HepG2 (cell line): ENCODE measurements around the gene LEPR. TPM values are rescaled to one million over a fixed set of nuclear protein-coding genes. Genes with fewer than 3 reads are reported as not detected.
A peak's percentile ranks its signal among the peaks of the same experiment; 100 is the strongest.

ENCODE experiments used
- ATAD3A ChIP-seq: sonication (generic); formaldehyde crosslinking; IDR thresholded peaks from 2 replicates; pipeline ENCODE4 v1.4.0; 2020; ENCODE audit warnings: missing genetic modification reagents
- CEBPB ChIP-seq: IDR thresholded peaks from 2 replicates; pipeline ENCODE4 v1.6.1; 2011; ENCODE audit warnings: low read depth, low read length, improper control_type of control experiment, borderline replicate concordance
- DMAP1 ChIP-seq: IDR thresholded peaks from 2 replicates; pipeline ENCODE4 v1.6.1; 2016
- KLF13 ChIP-seq: sonication (generic); formaldehyde crosslinking; IDR thresholded peaks from 2 replicates; pipeline ENCODE4 v1.4.0; 2020; ENCODE audit warnings: mild to moderate bottlenecking, missing genetic modification reagents
- MED1 ChIP-seq: sonication (generic); formaldehyde crosslinking; IDR thresholded peaks from 2 replicates; pipeline ENCODE4 v1.4.0; 2020; ENCODE audit warnings: missing genetic modification reagents
- NR1H2 ChIP-seq: sonication (generic); formaldehyde crosslinking; IDR thresholded peaks from 2 replicates; pipeline ENCODE4 v1.8.1; 2022; ENCODE audit warnings: low read depth, missing genetic modification reagents, borderline replicate concordance
- REL ChIP-seq: sonication (generic); formaldehyde crosslinking; conservative IDR thresholded peaks from 2 replicates; pipeline ENCODE4 v1.8.0; 2022; ENCODE audit warnings: mild to moderate bottlenecking, missing genetic modification reagents, moderate library complexity
- SOX5 ChIP-seq: IDR thresholded peaks from 2 replicates; pipeline ENCODE4 v1.6.1; 2016; ENCODE audit warnings: borderline replicate concordance
- SRF ChIP-seq: IDR thresholded peaks from 2 replicates; pipeline ENCODE4 v1.6.1; 2011; ENCODE audit warnings: mild to moderate bottlenecking, low read depth, low read length, moderate library complexity
- ZNF205 ChIP-seq: IDR thresholded peaks from 2 replicates; pipeline ENCODE4 v1.6.1; 2018; ENCODE audit warnings: missing biosample characterization, missing genetic modification reagents
- ZNF335 ChIP-seq: sonication (generic); formaldehyde crosslinking; IDR thresholded peaks from 2 replicates; pipeline ENCODE4 v1.4.0; 2020; ENCODE audit warnings: missing genetic modification reagents
- polyA plus RNA-seq, 8 experiments: library from polyadenylated mRNA; depleted of rRNA in 3 of 8; stranded (reverse) in 7 of 8; unstranded in 1 of 8; fragments of >200 nt; fragmentation: Illumina TruSeq in 4 of 8; extraction: Trizol in 4 of 8; gene quantifications; 2 replicates each; pipeline versions ENCODE4 v1.2.1 to v1.2.3, GENCODE V29; 2011 to 2016; ENCODE audit warnings: low read depth in 4 of 8, missing spikeins in 1 of 8, mixed read lengths in 1 of 8; ENCODE audit not compliant: insufficient read depth in 1 of 8
- total RNA-seq, 5 experiments: library from RNA; depleted of rRNA; stranded (reverse); fragments of >200 nt; fragmentation: Illumina TruSeq; extraction: Trizol; gene quantifications; 2 replicates each; pipeline ENCODE4 v1.2.3, GENCODE V29; 2016; ENCODE audit warnings: low read depth in 1 of 5
- TF ChIP-seq, protein P1 (sequence below): sonication (generic); formaldehyde crosslinking; IDR thresholded peaks from 2 replicates; pipeline ENCODE4 v1.5.1; 2020; ENCODE audit warnings: mild to moderate bottlenecking, missing genetic modification reagents, moderate library complexity
- TF ChIP-seq, protein P2 (sequence below): sonication (generic); formaldehyde crosslinking; IDR thresholded peaks from 2 replicates; pipeline ENCODE4 v1.5.0; 2020; ENCODE audit warnings: mild to moderate bottlenecking, missing genetic modification reagents
- TF ChIP-seq, protein P3 (sequence below): IDR thresholded peaks from 2 replicates; pipeline ENCODE4 v1.6.1; 2016
- TF ChIP-seq, protein P4 (sequence below): sonication (generic); formaldehyde crosslinking; IDR thresholded peaks from 2 replicates; pipeline ENCODE4 v1.5.1; 2020; ENCODE audit warnings: missing genetic modification reagents, mild to moderate bottlenecking, borderline replicate concordance
- TF ChIP-seq, protein P5 (sequence below): sonication (generic); IDR thresholded peaks from 2 replicates; pipeline ENCODE4 v1.6.1; 2016; ENCODE audit warnings: low read depth, borderline replicate concordance
- TF ChIP-seq, protein P6 (sequence below): sonication (generic); formaldehyde crosslinking; IDR thresholded peaks from 2 replicates; pipeline ENCODE4 v1.4.0; 2020; ENCODE audit warnings: missing genetic modification reagents, borderline replicate concordance

The LEPR gene
- total and polyA plus RNA-seq, 2 of the 13 experiments (the other 11 are each of a cell fraction or from before 2014, with no cell fraction given): 0.60 to 1.7 TPM

DNA sequence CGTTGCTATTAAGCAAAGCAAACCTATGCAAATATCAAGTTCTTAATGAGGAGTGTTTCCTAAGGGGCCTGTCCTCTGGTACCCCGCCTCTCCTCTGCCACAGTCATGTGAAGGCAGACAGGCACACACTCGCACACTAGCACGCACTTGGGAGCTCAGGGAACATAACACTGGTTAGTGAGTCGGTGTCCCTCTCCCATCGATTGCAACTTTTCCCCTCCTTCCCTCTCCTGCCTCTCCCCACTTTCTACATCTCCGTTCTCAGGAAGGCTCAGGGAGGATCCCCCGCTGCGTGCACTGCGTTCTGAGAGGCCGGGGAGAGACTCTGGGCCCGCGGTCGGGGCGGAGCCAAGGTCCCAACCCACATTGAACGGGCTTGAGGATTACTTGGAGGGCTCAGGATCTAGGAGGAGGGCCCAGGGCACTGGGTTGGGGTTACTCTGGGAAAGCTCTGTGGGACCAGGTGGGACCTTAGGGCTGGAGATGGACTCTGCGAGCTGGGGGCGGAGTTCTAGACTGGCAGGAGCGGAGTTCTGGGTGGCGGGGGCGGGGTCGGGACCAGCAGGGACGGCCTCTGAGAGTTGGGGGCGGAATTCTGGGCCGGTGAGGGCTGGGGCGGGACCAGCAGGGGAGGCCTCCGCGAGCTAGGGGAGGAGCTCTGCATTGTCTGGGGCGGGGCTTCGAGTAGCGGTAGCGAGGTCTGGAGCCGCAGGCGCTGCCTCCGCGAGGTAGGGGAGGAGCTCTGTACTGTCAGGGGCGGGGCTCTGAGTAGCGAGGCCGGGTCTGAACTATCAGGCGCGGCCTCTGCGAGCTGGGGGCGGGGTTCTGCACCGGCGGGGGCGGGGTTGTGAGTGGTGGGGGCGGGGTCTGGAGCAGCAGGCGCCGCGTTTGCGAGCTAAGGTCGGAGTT lies 533 bp upstream of the LEPR start (continued):
- TF ChIP-seq, protein P1, sequence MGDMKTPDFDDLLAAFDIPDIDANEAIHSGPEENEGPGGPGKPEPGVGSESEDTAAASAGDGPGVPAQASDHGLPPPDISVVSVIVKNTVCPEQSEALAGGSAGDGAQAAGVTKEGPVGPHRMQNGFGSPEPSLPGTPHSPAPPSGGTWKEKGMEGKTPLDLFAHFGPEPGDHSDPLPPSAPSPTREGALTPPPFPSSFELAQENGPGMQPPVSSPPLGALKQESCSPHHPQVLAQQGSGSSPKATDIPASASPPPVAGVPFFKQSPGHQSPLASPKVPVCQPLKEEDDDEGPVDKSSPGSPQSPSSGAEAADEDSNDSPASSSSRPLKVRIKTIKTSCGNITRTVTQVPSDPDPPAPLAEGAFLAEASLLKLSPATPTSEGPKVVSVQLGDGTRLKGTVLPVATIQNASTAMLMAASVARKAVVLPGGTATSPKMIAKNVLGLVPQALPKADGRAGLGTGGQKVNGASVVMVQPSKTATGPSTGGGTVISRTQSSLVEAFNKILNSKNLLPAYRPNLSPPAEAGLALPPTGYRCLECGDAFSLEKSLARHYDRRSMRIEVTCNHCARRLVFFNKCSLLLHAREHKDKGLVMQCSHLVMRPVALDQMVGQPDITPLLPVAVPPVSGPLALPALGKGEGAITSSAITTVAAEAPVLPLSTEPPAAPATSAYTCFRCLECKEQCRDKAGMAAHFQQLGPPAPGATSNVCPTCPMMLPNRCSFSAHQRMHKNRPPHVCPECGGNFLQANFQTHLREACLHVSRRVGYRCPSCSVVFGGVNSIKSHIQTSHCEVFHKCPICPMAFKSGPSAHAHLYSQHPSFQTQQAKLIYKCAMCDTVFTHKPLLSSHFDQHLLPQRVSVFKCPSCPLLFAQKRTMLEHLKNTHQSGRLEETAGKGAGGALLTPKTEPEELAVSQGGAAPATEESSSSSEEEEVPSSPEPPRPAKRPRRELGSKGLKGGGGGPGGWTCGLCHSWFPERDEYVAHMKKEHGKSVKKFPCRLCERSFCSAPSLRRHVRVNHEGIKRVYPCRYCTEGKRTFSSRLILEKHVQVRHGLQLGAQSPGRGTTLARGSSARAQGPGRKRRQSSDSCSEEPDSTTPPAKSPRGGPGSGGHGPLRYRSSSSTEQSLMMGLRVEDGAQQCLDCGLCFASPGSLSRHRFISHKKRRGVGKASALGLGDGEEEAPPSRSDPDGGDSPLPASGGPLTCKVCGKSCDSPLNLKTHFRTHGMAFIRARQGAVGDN (CRISPR knock-in tag): peak; percentile 56; the same call in 1 of the 2 replicates
- no peak for TF ChIP-seq DMAP1 (CRISPR knock-in tag)
- TF ChIP-seq, protein P2, sequence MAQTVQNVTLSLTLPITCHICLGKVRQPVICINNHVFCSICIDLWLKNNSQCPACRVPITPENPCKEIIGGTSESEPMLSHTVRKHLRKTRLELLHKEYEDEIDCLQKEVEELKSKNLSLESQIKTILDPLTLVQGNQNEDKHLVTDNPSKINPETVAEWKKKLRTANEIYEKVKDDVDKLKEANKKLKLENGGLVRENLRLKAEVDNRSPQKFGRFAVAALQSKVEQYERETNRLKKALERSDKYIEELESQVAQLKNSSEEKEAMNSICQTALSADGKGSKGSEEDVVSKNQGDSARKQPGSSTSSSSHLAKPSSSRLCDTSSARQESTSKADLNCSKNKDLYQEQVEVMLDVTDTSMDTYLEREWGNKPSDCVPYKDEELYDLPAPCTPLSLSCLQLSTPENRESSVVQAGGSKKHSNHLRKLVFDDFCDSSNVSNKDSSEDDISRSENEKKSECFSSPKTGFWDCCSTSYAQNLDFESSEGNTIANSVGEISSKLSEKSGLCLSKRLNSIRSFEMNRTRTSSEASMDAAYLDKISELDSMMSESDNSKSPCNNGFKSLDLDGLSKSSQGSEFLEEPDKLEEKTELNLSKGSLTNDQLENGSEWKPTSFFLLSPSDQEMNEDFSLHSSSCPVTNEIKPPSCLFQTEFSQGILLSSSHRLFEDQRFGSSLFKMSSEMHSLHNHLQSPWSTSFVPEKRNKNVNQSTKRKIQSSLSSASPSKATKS (CRISPR knock-in tag): no peak
- no peak for TF ChIP-seq ATAD3A (CRISPR knock-in tag)
- TF ChIP-seq SOX5 (CRISPR knock-in tag): no peak
- TF ChIP-seq, protein P3, sequence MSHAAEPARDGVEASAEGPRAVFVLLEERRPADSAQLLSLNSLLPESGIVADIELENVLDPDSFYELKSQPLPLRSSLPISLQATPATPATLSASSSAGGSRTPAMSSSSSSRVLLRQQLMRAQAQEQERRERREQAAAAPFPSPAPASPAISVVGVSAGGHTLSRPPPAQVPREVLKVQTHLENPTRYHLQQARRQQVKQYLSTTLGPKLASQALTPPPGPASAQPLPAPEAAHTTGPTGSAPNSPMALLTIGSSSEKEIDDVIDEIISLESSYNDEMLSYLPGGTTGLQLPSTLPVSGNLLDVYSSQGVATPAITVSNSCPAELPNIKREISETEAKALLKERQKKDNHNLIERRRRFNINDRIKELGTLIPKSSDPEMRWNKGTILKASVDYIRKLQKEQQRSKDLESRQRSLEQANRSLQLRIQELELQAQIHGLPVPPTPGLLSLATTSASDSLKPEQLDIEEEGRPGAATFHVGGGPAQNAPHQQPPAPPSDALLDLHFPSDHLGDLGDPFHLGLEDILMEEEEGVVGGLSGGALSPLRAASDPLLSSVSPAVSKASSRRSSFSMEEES (CRISPR knock-in tag): no peak
- TF ChIP-seq, protein P4, sequence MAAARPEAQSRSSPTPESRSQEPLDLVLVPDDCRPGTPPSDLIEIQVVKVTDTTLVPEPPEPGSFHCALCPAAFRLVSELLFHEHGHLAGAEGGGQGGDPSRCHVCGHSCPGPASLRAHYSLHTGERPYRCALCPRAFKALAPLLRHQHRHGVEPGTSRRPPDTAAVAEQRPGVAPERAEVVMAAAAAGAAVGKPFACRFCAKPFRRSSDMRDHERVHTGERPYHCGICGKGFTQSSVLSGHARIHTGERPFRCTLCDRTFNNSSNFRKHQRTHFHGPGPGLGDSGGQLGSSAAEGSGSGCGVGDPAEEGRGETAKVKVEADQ (CRISPR knock-in tag): no peak
- no peak for TF ChIP-seq NR1H2
- TF ChIP-seq MED1 (CRISPR knock-in tag): no peak
- TF ChIP-seq REL: no peak
- TF ChIP-seq ZNF205 (CRISPR knock-in tag): no peak
- TF ChIP-seq, protein P5, sequence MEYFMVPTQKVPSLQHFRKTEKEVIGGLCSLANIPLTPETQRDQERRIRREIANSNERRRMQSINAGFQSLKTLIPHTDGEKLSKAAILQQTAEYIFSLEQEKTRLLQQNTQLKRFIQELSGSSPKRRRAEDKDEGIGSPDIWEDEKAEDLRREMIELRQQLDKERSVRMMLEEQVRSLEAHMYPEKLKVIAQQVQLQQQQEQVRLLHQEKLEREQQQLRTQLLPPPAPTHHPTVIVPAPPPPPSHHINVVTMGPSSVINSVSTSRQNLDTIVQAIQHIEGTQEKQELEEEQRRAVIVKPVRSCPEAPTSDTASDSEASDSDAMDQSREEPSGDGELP: no peak
- no peak for TF ChIP-seq CEBPB
- TF ChIP-seq, protein P6, sequence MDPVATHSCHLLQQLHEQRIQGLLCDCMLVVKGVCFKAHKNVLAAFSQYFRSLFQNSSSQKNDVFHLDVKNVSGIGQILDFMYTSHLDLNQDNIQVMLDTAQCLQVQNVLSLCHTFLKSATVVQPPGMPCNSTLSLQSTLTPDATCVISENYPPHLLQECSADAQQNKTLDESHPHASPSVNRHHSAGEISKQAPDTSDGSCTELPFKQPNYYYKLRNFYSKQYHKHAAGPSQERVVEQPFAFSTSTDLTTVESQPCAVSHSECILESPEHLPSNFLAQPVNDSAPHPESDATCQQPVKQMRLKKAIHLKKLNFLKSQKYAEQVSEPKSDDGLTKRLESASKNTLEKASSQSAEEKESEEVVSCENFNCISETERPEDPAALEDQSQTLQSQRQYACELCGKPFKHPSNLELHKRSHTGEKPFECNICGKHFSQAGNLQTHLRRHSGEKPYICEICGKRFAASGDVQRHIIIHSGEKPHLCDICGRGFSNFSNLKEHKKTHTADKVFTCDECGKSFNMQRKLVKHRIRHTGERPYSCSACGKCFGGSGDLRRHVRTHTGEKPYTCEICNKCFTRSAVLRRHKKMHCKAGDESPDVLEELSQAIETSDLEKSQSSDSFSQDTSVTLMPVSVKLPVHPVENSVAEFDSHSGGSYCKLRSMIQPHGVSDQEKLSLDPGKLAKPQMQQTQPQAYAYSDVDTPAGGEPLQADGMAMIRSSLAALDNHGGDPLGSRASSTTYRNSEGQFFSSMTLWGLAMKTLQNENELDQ (CRISPR knock-in tag): no peak
- no peak for TF ChIP-seq SRF
- no peak for TF ChIP-seq ZNF335 (CRISPR knock-in tag)
- no peak for TF ChIP-seq KLF13 (CRISPR knock-in tag)
